ENCODE data around the gene ANKRD44. TPM values are rescaled to one million over a fixed set of nuclear protein-coding genes. Genes with fewer than 3 reads are reported as not detected.
A peak's percentile ranks its signal among the peaks of the same experiment; 100 is the strongest.

ANKRD44 gene
- total RNA-seq, 1 experiment from 2014 or later, result 7.1 TPM

DNA sequence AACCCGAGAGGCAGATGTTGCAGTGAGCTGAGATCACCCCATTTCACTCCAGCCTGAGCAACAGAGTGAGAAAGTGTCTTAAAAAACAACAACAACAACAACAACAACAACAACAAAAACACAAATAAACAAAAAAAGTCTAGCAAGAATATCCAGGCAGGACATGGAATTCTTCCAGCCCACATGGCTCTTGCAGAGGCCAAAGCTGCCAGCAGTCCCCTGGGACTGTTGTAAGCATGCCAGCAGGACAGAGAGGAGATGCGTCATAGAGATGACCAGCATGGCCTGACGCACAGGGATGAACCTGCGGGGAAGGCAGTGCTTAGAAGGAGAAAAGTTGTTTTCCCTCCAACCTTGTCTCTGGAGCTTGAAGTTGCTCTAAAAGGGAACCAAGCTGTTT is 201.8 kb downstream of the ANKRD44 start:
- CTCF ChIA-PET, result interaction anchor here (0.7 kb wide), 1 partner anchor 9 kb away, joined by 3 read pairs; no protein-coding TSS in a partner anchor
- Mint-ChIP-seq H3K4me1 (ENCODE audit: low read depth, unreplicated experiment) (peaks cover 7% of the 10 kb centered on the region), H3K9me3 (ENCODE audit: low read depth, unreplicated experiment) (no peaks in the 10 kb centered on the region), H3K36me3 (ENCODE audit: insufficient read depth, unreplicated experiment) (no peaks in the 10 kb centered on the region), H3K4me3 (ENCODE audit: low read depth, unreplicated experiment) (no peak overlapping the region), H3K27ac (ENCODE audit: unreplicated experiment) (no peak overlapping the region), H3K27me3 (ENCODE audit: unreplicated experiment) (no peaks in the 10 kb centered on the region)
- intact Hi-C loops (cut with micrococcal nuclease; ENCODE audit: unreplicated experiment), result no loop called here
- TF ChIP-seq, protein P1, sequence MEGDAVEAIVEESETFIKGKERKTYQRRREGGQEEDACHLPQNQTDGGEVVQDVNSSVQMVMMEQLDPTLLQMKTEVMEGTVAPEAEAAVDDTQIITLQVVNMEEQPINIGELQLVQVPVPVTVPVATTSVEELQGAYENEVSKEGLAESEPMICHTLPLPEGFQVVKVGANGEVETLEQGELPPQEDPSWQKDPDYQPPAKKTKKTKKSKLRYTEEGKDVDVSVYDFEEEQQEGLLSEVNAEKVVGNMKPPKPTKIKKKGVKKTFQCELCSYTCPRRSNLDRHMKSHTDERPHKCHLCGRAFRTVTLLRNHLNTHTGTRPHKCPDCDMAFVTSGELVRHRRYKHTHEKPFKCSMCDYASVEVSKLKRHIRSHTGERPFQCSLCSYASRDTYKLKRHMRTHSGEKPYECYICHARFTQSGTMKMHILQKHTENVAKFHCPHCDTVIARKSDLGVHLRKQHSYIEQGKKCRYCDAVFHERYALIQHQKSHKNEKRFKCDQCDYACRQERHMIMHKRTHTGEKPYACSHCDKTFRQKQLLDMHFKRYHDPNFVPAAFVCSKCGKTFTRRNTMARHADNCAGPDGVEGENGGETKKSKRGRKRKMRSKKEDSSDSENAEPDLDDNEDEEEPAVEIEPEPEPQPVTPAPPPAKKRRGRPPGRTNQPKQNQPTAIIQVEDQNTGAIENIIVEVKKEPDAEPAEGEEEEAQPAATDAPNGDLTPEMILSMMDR (IDR thresholded peaks at IDR 0.05; ENCODE audit: unreplicated experiment), result no peak
- DNase-seq, result no peak
- BruUV-seq (replicated peaks), result no TSS peak

DNA sequence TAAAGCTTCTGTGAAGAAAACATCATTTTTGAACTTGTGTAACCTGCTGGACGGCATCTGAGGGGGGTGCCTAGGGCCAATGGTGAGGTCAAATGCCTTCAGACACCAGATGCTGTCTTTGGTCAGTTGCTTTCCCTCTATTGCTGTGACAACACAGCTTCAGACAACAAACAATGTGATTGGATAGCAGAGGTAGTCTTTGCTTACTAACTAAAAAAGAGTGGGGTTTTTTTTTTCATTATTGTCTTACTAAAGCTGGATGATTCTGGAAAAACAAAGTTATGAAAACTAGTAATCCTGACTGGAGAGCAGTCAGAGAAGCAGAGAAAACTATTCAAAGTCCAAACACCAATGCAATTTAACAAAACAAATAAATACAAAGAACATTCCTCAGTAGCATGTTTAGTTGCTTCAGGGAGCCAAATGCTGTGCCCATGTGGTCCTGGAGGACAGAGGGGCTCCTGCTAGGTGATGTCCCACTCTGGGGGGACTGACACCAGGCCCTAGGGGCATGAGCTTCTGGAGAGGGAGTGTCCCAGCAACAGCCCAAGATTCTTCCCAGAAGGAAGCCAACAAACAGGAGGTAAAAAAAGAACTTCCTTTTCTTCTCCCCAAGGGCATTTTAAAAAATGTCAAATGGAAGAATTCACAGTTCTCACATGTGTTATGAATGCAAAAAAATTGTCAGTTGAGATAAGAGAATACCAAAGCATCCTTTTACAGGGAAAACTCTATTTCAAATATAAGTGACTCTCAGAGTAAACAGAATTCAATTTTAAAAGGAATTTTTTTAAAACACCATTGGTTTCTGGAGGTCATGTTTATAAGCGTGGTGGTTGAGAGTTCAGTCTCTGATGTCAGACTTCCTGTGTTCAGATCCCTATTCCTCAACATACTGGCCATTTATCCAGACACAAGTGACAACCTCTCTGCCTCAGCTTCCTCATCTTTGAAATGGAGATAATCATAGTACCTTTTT is 203.0 kb downstream of the ANKRD44 start:
- Mint-ChIP-seq H3K36me3 (ENCODE audit: insufficient read depth, unreplicated experiment) (no peaks in the 10 kb centered on the region), H3K27me3 (ENCODE audit: unreplicated experiment) (no peaks in the 10 kb centered on the region), H3K4me3 (ENCODE audit: low read depth, unreplicated experiment) (no peak overlapping the region), H3K27ac (ENCODE audit: unreplicated experiment) (peak overlapping the region; percentile 34), H3K9me3 (ENCODE audit: low read depth, unreplicated experiment) (no peaks in the 10 kb centered on the region), H3K4me1 (ENCODE audit: low read depth, unreplicated experiment) (peaks cover 7% of the 10 kb centered on the region)
- intact Hi-C loops (cut with micrococcal nuclease; ENCODE audit: unreplicated experiment), result no loop called here
- DNase-seq, result peak; percentile 15
- TF ChIP-seq, protein P1 (IDR thresholded peaks at IDR 0.05; ENCODE audit: unreplicated experiment), result no peak
- CTCF ChIA-PET, result no interaction called here
- no TSS peak for BruUV-seq (replicated peaks)

DNA sequence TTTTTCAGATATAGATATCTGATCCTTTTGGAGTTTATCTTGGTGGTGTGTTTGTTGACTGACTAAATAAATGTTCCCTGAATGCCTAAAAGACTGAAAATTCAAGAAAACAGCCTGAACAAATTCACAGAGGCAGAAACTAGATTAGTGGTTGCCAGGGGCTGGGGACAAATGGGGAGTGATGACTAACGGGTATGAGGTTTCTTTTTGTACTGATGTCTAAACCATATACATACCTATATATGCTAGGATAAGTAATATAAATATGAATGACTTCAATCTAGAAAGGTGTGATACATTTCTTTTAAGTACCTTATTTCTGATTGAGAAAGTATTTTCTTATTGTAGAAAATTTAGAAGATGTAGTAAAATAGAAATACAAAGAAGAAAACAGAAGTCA is 207.2 kb downstream of the ANKRD44 start:
- H3K27me3 Mint-ChIP-seq (ENCODE audit: unreplicated experiment), result no peaks in the 10 kb centered on the region
- no peaks in the 10 kb centered on the region for H3K9me3 Mint-ChIP-seq (ENCODE audit: low read depth, unreplicated experiment)
- TF ChIP-seq, protein P1 (IDR thresholded peaks at IDR 0.05; ENCODE audit: unreplicated experiment), result no peak
- no peak overlapping the region for H3K27ac Mint-ChIP-seq (ENCODE audit: unreplicated experiment)
- H3K4me3 Mint-ChIP-seq (ENCODE audit: low read depth, unreplicated experiment), result no peak overlapping the region
- intact Hi-C loops (cut with micrococcal nuclease; ENCODE audit: unreplicated experiment), result no loop called here
- no peak for DNase-seq
- CTCF ChIA-PET, result no interaction called here
- H3K36me3 Mint-ChIP-seq (ENCODE audit: insufficient read depth, unreplicated experiment), result no peaks in the 10 kb centered on the region
- H3K4me1 Mint-ChIP-seq (ENCODE audit: low read depth, unreplicated experiment), result peaks cover 8% of the 10 kb centered on the region
- no TSS peak for BruUV-seq (replicated peaks)

DNA sequence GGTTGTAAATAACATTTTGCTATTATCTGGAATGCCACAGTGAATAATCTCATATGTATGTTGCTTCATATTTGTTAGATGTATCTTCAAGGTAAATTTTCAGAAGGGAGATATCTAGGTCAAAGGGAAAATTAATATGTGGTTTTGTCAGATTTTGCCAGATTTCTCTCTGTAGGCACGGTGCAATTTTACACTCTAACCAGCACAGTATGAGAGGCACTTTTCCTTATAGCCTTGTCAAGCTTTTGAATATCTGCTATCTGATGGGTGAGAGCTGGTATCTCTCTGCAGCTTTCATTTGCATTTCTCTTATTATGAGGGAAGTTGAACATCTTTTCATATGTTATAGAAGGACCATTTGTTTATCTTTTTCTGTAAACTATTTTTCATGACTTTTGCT is 208.3 kb downstream of the ANKRD44 start:
- no peak for DNase-seq
- Mint-ChIP-seq H3K4me1 (ENCODE audit: low read depth, unreplicated experiment) (peaks cover 16% of the 10 kb centered on the region), H3K36me3 (ENCODE audit: insufficient read depth, unreplicated experiment) (no peaks in the 10 kb centered on the region), H3K27me3 (ENCODE audit: unreplicated experiment) (no peaks in the 10 kb centered on the region), H3K27ac (ENCODE audit: unreplicated experiment) (no peak overlapping the region), H3K9me3 (ENCODE audit: low read depth, unreplicated experiment) (no peaks in the 10 kb centered on the region), H3K4me3 (ENCODE audit: low read depth, unreplicated experiment) (no peak overlapping the region)
- TF ChIP-seq, protein P1 (IDR thresholded peaks at IDR 0.05; ENCODE audit: unreplicated experiment), result no peak
- CTCF ChIA-PET, result no interaction called here
- intact Hi-C loops (cut with micrococcal nuclease; ENCODE audit: unreplicated experiment), result no loop called here
- BruUV-seq (replicated peaks), result no TSS peak

Data from Calu3 (cell line).